ENCODE data around the gene C12orf57. TPM values are rescaled to one million over a fixed set of nuclear protein-coding genes. Genes with fewer than 3 reads are reported as not detected.

Gene C12orf57
- total and polyA plus RNA-seq, 2 of the 8 experiments (the other 6 are each of a cell fraction or from before 2014, with no cell fraction given): 174 to 993 TPM

GRCh38 chr12:6955108-6956020 lies 11.5 kb downstream of the C12orf57 start:
- no peak overlapping the region for H2AK5ac ChIP-seq (ENCODE audit: low read depth, low read length)
- H2BK5ac ChIP-seq (ENCODE audit: low read depth, low read length): 0 out of 2 replicates have a peak overlapping the region, but pooled peaks have one; percentile 13
- no peak overlapping the region for H4K91ac ChIP-seq (replicated peaks; ENCODE audit: insufficient read length, low read length)
- H3K4me2 ChIP-seq (ENCODE audit: insufficient read depth in 1 of 2, low read depth in 2 of 2, low read length in 2 of 2): no peak overlapping the region
- H2BK120ac ChIP-seq (replicated peaks; ENCODE audit: low read depth, low read length): no peak overlapping the region
- H3K9ac ChIP-seq (replicated peaks in 1 of 4; ENCODE audit: extremely low read depth in 1 of 4, low read depth in 3 of 4, low read length in 3 of 4): no peak overlapping the region
- no peaks in the 10 kb centered on the region for H3K79me2 ChIP-seq (ENCODE audit: control insufficient read depth in 1 of 2, insufficient read depth in 2 of 2, low read length in 2 of 2)
- H4K5ac ChIP-seq (ENCODE audit: insufficient read length, low read depth, low read length): no peak overlapping the region
- H2AFZ ChIP-seq (ENCODE audit: low read length): no peak overlapping the region
- no peaks in the 10 kb centered on the region for H4K20me1 ChIP-seq (replicated peaks in 1 of 2; ENCODE audit: control insufficient read depth in 1 of 2, insufficient read depth in 2 of 2, low read length in 2 of 2)
- 87% methylated on average over 19 of the region's 22 CpGs; no CpG with 5 or more reads in 1 of the 2 experiments for WGBS, 2 experiments (ENCODE audit: extremely low coverage in 1 of 2, insufficient coverage in 1 of 2, insufficient read length in 1 of 2, insufficient replicate concordance in 2 of 2, low coverage in 1 of 2, low lambda C conversion rate in 2 of 2, missing lambda C conversion rate in 1 of 2)
- H3K23ac ChIP-seq (ENCODE audit: insufficient read length): no peak overlapping the region
- peaks cover 4% of the 10 kb centered on the region; the same call in 1 of the 2 replicates for H3K79me1 ChIP-seq (ENCODE audit: low read depth, low read length)
- no peak overlapping the region for H3K56ac ChIP-seq (replicated peaks; ENCODE audit: insufficient read length, low read depth, low read length)
- DNase-seq (ENCODE audit: low read depth in 1 of 2, low spot score in 2 of 2) (no peak), FAIRE-seq (no peak)
- CTCF ChIA-PET (ENCODE audit: partially characterized antibody): interaction anchor here (1.1 to 12.2 kb wide), 4 partner anchors 9 to 86 kb away, joined by 3 to 277 read pairs (median 3); partner anchors contain the start of genes C12orf57, LPCAT3 and RNU7-1
- no peak for TF ChIP-seq SIN3A (conservative IDR thresholded peaks at IDR 0.05 in 1 of 2, IDR thresholded peaks at IDR 0.05 in 1 of 2; ENCODE audit: low read depth in 1 of 2, low read length in 2 of 2)
- TF ChIP-seq HDAC2 (IDR thresholded peaks at IDR 0.05; ENCODE audit: borderline replicate concordance in 1 of 2, low read depth in 2 of 2, low read length in 2 of 2): no peak
- POLR2A ChIA-PET (ENCODE audit: partially characterized antibody): interaction anchor here (0.6 to 44.0 kb wide), 3 partner anchors 10 to 81 kb away, joined by 3 to 1596 read pairs (median 1596); partner anchors contain the start of genes ATN1, C12orf57, EMG1 and PHB2
- H3K23me2 ChIP-seq (ENCODE audit: low read depth, low read length): no peaks in the 10 kb centered on the region
- peaks cover 0 to 15% (median 7%) of the 10 kb centered on the region in 4 experiments; a peak in 4 of 7 replicates for H3K4me1 ChIP-seq (replicated peaks in 1 of 4; ENCODE audit: control insufficient read depth in 3 of 4, insufficient read depth in 4 of 4, low read length in 3 of 4)
- H3K27me3 ChIP-seq (replicated peaks in 1 of 4; ENCODE audit: control insufficient read depth in 3 of 4, extremely low read depth in 1 of 4, insufficient read depth in 3 of 4, low read length in 3 of 4): no peaks in the 10 kb centered on the region
- no peak overlapping the region for H2BK20ac ChIP-seq (ENCODE audit: low read length)
- H3K14ac ChIP-seq (ENCODE audit: insufficient read length): no peak overlapping the region
- no peak overlapping the region for H2BK12ac ChIP-seq (ENCODE audit: low read depth, low read length)
- no peak overlapping the region for H3K4me3 ChIP-seq (ENCODE audit: extremely low read depth in 1 of 4, insufficient read depth in 2 of 4, low read depth in 3 of 4, low read length in 4 of 4)
- no peak overlapping the region; the same call in 1 of the 2 replicates for H2BK15ac ChIP-seq (ENCODE audit: low read length)
- H3K18ac ChIP-seq (ENCODE audit: extremely low read depth, low read length): no peak overlapping the region
- no peak overlapping the region for H4K8ac ChIP-seq (ENCODE audit: extremely low read depth, insufficient read depth, low read length)
- H3K9me3 ChIP-seq (ENCODE audit: insufficient read depth in 2 of 2, low read depth in 1 of 2, low read length in 1 of 2): no peaks in the 10 kb centered on the region
- no peaks in the 10 kb centered on the region for H3K36me3 ChIP-seq (ENCODE audit: control insufficient read depth in 2 of 4, insufficient read depth in 4 of 4, low read length in 3 of 4)
- H3K4ac ChIP-seq (replicated peaks; ENCODE audit: insufficient read length, low read depth, low read length): no peak overlapping the region
- H3K27ac ChIP-seq (ENCODE audit: low read depth, low read length): 0 out of 2 replicates have a peak overlapping the region, but pooled peaks have one; percentile 1

Measured in H1 (cell line).